OCI-LY7 (cell line): ENCODE measurements around the gene PREPL.

Experiments
- CTCF ChIP-seq: fragments of 200-600 bp; sonication (generic); conservative IDR thresholded peaks from 2 replicates; pipeline ENCODE4 v1.5.1; 2014; ENCODE audit warnings: mild to moderate bottlenecking, antibody characterized with exemption, low read length, moderate library complexity, mixed read lengths
- EZH2phosphoT487 ChIP-seq: fragments of 200-600 bp; sonication (generic); IDR thresholded peaks from 2 replicates; pipeline ENCODE4 v1.6.1; 2018; ENCODE audit warnings: low read depth, borderline replicate concordance, mild to moderate bottlenecking, mixed run types, antibody characterized with exemption, low read length, moderate library complexity, mixed read lengths

- TF ChIP-seq EZH2phosphoT487 (no peak), CTCF (no peak)
Observed at GRCh38 chr2:44283116-44283666, 78.1 kb downstream of the PREPL start.
